ENCODE measurements around the gene RPS16. TPM values are rescaled to one million over a fixed set of nuclear protein-coding genes. Genes with fewer than 3 reads are reported as not detected.

Gene RPS16
- total RNA-seq, 1 experiment from 2014 or later, result 83.0 TPM

DNA sequence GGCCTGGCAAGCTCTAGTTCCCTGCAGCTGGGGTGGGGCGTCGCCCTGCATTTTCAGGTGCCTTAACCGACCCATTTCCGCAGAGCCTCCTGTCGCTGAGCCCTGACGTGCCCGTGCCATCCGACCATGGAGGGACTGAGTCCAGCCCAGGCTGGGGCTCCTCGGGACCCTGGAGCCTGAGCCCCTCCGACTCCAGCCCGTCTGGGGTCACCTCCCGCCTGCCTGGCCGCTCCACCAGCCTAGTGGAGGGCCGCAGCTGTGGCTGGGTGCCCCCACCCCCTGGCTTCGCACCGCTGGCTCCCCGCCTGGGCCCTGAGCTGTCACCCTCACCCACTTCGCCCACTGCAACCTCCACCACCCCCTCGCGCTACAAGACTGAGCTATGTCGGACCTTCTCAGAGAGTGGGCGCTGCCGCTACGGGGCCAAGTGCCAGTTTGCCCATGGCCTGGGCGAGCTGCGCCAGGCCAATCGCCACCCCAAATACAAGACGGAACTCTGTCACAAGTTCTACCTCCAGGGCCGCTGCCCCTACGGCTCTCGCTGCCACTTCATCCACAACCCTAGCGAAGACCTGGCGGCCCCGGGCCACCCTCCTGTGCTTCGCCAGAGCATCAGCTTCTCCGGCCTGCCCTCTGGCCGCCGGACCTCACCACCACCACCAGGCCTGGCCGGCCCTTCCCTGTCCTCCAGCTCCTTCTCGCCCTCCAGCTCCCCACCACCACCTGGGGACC lies 27.9 kb downstream of the RPS16 start:
- DNase-seq (ENCODE audit: low spot score), result no peak

DNA sequence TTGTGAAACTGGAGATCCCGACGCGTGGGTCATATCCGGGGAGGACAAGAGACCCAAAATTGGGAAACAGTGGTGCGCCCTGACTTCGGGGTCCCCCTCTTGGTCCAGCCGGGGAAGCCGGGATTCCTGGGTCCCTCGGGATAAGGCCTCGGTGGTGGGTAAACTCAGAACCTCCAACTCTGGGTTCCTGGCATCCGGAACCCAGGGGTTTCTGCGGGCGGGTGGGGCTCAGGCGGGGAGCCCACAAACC lies 28.4 kb downstream of the RPS16 start:
- DNase-seq (ENCODE audit: low spot score), result no peak

DNA sequence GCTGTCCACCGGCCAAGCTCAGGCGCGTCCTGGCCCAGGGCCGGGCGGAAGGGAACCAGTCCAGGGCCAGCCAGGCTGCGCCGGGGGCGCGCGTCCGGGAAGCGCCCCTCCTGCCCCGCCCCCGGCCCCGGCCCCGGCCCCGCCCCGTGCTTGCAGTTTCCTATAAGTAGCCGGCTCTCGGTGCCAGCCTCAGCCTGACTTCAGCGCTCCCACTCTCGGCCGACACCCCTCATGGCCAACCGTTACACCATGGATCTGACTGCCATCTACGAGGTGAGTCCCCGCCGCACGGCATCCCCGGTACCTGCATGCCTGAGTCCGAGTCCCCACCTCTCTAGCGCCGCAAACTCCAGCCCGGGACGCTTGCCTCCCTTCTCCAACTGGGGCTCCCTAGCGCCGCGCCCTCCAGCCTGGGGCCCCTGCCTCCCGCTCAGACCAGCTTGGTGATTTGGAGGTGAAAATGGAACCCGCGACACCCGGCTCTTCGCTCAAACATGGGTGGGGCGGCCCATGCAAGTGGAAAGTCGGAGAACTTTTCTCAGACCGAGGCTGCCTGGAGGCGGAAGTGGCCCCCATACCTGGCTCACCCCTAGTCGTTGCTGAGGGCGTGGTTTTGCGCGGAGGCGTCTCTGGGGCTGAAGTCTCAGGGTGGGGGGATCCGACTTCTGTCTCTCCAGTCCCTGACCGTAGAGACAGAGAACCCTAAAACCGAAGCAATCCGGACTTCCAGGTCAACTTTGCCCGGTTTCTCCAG lies 28.9 kb downstream of the RPS16 start, which contains the start of gene ZFP36:
Gene ZFP36 (plus strand): TSS at position 192 of the 754 bp plus-strand sequence. CDS start 58 bp downstream, at position 250.
- peak; percentile 91 for DNase-seq (ENCODE audit: low spot score)

DNA sequence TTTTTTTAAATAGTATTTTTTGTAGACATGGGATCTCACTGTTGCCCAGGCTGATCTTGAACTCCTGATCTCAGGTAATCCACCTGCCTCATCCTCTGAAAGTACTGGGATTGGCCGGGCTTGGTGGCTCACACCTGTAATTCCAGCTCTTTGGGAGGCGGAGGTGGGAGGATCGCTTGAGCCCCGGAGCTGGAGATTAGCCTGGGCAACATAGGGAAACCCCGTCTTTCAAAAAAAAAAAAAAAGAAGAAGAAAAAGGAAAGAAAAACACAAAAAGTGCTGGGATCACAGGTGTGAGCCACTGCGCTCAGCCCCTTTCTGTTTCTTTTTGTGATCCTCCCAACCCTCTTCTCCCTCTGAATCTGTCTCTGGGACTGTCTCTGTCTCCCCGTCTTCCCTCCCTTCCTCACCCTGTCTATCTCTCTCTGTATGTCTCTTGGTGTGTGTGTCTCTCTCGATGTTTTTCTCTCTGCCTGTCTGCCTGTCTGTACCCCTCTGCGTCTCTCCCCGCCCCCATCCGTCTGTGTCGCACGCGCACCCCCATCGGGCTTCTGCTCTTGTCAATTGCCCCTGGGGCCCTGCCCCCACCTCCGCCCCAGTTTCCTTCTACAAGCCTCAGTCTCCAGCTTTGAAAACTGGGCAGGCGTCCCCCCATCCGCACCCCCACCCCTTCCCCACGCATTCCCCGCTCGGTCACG lies 29.6 kb downstream of the RPS16 start:
- no peak for DNase-seq (ENCODE audit: low spot score)

- no peak for DNase-seq (ENCODE audit: low spot score)
Observed at GRCh38 chr19:39405261-39405957, 30.3 kb downstream of the RPS16 start.

GRCh38 chr19:39403331-39404312 lies 32.1 kb downstream of the RPS16 start:
- peak; percentile 98 for DNase-seq (ENCODE audit: low spot score)

GRCh38 chr19:39402346-39403300 lies 33.1 kb downstream of the RPS16 start:
- peak; percentile 90 for DNase-seq (ENCODE audit: low spot score)

- DNase-seq (ENCODE audit: low spot score), result peak; percentile 57
Observed at GRCh38 chr19:39401549-39402345, 34.0 kb downstream of the RPS16 start.

DNA sequence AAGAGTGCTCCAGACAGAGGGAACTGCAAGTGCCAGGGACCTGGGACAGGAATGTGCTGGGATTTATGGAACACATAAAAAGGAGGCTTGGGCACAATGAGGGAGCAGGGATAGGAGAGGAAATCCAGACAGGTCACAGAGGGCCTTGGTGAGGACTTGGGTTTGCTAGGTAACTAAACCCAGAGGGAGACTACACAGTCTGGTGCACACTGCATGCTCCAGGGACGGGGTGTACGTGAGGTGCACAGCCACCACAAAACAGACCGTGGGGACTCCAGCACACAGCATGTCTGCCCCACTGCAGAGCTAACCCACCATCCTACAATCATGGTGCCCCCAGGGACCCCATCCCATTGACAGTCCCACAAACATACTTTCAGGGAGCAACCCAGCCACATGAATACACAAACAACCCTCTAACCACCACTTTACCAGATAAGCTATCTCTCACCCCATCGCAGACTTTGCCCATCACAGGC lies 34.6 kb downstream of the RPS16 start:
- no peak for DNase-seq (ENCODE audit: low spot score)

DNA sequence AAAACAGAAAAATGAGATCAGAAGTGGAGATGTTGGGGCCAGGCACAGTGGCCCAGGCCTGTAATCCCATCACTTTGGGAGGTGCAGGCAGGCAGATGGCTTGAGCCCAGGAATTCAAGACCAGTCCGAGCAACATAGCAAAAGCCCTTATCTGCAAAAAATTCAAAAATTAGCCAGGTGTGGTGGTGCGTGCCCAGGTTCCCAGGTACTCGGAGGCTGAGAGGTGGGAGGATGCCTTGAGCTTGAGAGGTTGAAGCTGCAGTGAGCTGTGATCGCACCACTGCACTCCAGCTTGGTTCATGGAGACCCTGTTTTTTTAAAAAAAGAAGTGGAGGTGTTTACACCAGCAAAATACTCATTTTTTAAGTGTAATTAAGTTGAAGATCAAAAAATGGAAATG lies 35.7 kb downstream of the RPS16 start:
- no peak for DNase-seq (ENCODE audit: low spot score)

DNA sequence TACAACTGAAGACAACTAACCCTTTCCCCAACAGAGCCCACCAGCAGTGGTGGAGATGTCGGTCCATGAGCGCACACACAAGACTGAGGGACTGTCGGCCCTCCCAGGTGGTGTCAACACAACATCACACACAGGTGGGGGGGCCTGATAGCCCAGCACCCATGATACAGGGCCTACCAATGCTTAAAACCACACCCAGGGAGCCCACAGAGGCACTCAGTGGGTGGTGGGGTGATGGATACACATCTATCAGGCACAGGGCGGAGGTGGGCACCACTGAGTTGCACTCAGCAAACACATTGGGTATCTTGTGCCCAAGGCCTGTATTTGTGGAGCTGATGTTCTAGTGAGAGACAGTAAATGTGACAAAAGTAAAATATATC lies 36.1 kb downstream of the RPS16 start:
- no peak for DNase-seq (ENCODE audit: low spot score)

- DNase-seq (ENCODE audit: low spot score), result no peak
Observed at GRCh38 chr19:39398297-39398864, 37.4 kb downstream of the RPS16 start.

DNA sequence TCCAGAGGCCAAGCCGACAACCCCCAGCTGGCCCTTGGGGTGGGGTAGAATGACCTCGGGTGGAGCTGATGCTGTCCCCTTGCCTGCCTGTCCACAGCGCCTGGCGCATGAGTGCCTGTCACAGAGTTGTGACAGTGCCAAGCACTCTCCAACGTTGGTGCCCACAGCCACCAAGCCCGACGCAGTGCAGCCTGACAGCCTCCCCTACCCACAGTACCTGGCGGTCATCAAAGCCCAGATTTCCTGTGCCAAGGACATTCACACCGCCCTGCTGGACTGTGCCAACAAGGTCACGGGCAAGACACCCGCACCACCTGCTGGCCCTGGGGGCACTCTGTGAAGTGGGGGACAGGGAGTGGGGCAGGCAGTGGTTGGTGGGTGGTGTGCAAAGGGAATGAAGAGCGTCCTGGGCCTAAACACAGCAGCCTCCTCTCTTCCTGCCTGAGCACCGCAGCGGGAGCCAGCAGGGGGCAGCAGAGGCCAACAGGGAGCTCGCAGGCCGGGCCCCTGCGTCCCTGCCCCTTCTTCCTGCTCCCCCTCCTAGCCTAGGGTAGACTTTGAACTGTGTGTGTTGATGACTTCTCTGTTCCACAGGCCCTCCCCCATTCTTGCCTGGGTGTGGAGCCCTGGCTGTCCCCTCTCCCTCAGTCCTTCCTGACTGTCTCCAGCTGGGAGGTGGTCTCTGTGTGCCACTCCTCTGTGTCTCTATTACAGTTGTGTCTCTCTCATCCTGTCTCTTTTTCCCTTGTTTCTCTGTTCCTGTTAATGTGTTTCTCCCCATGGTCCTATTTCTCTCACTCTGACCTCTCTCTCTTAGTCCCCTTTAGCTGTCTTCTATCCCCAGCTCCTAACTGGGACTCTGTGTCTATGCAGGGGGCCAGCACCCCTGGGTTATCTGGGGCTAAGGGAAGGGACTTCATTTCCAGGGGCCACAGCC lies 38.1 kb downstream of the RPS16 start:
- DNase-seq (ENCODE audit: low spot score), result peak; percentile 78

DNA sequence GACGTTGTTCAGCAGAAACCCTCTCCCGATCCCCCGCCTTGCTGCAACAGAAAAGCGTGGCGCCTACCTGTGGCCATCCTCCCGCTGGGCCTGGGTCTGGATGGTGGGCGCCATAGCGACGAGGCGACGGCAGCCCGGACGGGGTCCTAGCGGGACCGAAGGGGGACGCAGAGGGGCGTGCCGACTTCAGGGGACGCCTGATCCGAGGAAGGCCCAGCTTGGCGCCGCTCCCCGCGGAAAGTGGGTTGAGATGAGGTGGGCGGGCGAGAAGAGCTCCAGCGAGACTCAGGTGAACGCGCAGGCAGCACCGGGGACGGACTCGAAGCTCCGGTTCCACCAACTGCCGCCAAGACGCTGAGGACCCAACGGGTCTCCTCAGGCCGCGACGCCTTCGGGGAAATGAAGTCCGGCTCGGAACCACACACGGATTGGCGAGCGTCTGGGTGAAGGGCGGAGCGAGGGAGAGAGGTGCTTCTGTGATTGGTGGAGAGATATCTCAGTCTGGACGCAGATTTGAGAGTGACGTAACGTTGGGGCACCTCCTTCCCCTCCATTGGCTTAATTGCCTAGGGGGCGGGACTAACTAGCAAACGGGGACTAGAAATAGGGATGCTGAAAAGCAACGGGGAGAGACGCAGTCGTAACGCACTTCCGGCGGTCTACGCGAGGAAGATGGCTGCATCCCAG lies 44.9 kb downstream of the RPS16 start, which contains the start of the genes MED29 and PAF1:
Gene MED29 (plus strand): TSS at position 628 of the 687 bp plus-strand sequence. CDS start 45 bp downstream, at position 673.
Gene PAF1 (minus strand): TSS at position 356 of the 687 bp plus-strand sequence. CDS start 242 bp downstream, at position 114.
- DNase-seq (ENCODE audit: low spot score), result peak; percentile 100

DNA sequence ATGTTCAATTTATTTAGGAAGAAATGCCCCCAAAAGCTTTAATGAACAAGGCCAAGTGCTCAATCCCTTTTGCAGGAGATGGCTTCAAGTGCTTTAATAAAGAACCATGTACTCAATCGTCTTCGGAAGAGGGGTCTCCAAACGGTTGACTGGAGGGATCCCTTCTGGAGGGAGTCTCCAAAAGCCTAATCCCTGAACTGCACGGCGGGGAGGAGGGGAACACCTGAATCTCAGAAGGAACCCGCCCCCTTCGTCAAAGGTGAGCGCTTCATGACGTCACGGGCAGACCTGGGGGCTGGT lies 45.3 kb downstream of the RPS16 start:
- no peak for DNase-seq (ENCODE audit: low spot score)

DNA sequence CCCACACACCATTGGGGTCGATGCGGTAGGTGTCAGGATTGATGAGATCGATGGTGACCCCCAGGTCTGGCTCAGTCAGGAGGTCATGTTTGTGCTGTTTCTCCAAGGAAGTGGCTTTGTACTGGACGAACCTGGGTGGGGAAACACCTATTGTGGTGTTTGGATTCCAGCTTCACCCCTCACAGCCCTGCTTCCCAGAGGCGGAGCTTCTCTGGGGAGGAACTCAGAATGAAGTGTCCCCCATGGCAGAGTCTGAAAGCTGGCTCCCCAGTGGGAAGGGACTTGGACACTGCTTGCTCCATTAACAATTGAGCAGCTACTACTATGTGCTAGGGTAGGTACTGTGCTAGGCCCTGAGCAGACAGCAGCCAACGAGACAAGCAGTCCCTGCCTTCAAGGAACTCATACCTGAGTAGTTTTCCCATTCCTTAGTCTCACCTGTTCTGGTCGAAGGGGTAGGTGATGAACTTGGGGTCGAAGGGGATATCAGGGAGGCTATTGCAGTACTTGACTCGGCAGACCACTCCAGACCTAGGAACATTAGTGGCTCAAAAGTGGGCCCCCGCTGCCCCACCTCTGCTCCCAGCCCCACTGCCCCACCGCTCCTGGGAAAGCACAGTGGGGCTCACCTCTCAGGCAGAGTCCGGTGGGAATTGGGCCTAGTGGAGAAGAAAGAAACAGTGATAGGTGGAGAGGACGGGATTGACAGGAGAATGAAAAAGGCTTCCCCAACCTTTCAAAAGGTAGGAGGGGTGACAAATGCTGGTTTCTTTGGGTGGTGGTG lies 45.9 kb downstream of the RPS16 start:
- no peak for DNase-seq (ENCODE audit: low spot score)

Data from H4 (cell line).